CD14-positive monocyte (primary cell): ENCODE results near the gene TMEM183A. TPM values are rescaled to one million over a fixed set of nuclear protein-coding genes. Genes with fewer than 3 reads are reported as not detected.

Experiments
- DNase-seq, 3 donors: peaks; one replicate each; pipeline ENCODE4 v3.0.0-alpha.2; 2011 to 2022
- H2AFZ ChIP-seq: 2 replicates; pipeline ENCODE4 v1.6.0; 2012; ENCODE audit warnings: mild to moderate bottlenecking, low read depth, low read length, inconsistent platforms; ENCODE audit not compliant: insufficient read depth, poor library complexity, severe bottlenecking
- H3K27ac ChIP-seq, 2 donors: 1 replicate in 1 of 2; 2 replicates in 1 of 2; pipeline ENCODE4 v1.5.1; 2012 to 2013; ENCODE audit warnings: low read length in 2 of 2, control low read depth in 1 of 2, inconsistent platforms in 1 of 2, low read depth in 1 of 2, mild to moderate bottlenecking in 1 of 2
- H3K27me3 ChIP-seq, 2 donors: one replicate each; pipeline versions ENCODE4 v1.6.0 to v1.6.1; 2011 to 2013; ENCODE audit warnings: low read length in 2 of 2; ENCODE audit not compliant: control insufficient read depth in 2 of 2, insufficient read depth in 2 of 2
- H3K36me3 ChIP-seq, 2 donors: replicated peaks in 1 of 2; 1 replicate in 1 of 2; 2 replicates in 1 of 2; pipeline versions ENCODE4 v1.5.1 to v1.6.1; 2012 to 2013; ENCODE audit warnings: low read length in 2 of 2, control low read depth in 1 of 2, inconsistent platforms in 1 of 2, mild to moderate bottlenecking in 1 of 2; ENCODE audit not compliant: insufficient read depth in 2 of 2, control insufficient read depth in 1 of 2
- H3K4me1 ChIP-seq, 2 donors: 1 replicate in 1 of 2; 2 replicates in 1 of 2; pipeline versions ENCODE4 v1.5.1 to v1.6.1; 2012 to 2013; ENCODE audit warnings: low read length in 2 of 2, control low read depth in 1 of 2, inconsistent platforms in 1 of 2, mild to moderate bottlenecking in 1 of 2, moderate library complexity in 1 of 2; ENCODE audit not compliant: insufficient read depth in 2 of 2, control insufficient read depth in 1 of 2
- H3K4me2 ChIP-seq: replicated peaks from 2 replicates; pipeline ENCODE3; 2012; ENCODE audit warnings: low read length, moderate library complexity, mild to moderate bottlenecking; ENCODE audit not compliant: poor library complexity, severe bottlenecking; ENCODE audit errors: extremely low read depth
- H3K4me3 ChIP-seq, 3 experiments: fragments of 200-600 bp in 1 of 3; sonication (generic) in 1 of 3; replicated peaks in 1 of 3; 1 replicate in 2 of 3; 2 replicates in 1 of 3; pipeline ENCODE4 v1.5.1; 2011 to 2013; ENCODE audit warnings: low read length in 3 of 3, mild to moderate bottlenecking in 3 of 3, control low read depth in 2 of 3, low read depth in 2 of 3, inconsistent platforms in 1 of 3, moderate library complexity in 1 of 3
- H3K79me2 ChIP-seq: 2 replicates; pipeline ENCODE4 v1.6.0; 2012; ENCODE audit warnings: mild to moderate bottlenecking, control low read depth, inconsistent platforms, low read length, moderate library complexity; ENCODE audit not compliant: insufficient read depth
- H3K9ac ChIP-seq: 2 replicates; pipeline ENCODE4 v1.6.0; 2017; ENCODE audit warnings: low read length, mild to moderate bottlenecking; ENCODE audit not compliant: insufficient read depth, poor library complexity, severe bottlenecking
- H3K9me3 ChIP-seq, 2 donors: replicated peaks in 1 of 2; 1 replicate in 1 of 2; 2 replicates in 1 of 2; pipeline versions ENCODE4 v1.5.1 to v1.6.1; 2012 to 2013; ENCODE audit warnings: low read length in 2 of 2, control low read depth in 1 of 2; ENCODE audit not compliant: control insufficient read depth in 1 of 2, insufficient read depth in 1 of 2
- H4K20me1 ChIP-seq: 2 replicates; pipeline ENCODE4 v1.6.0; 2012; ENCODE audit warnings: mild to moderate bottlenecking, low read length, control low read depth, moderate library complexity; ENCODE audit not compliant: insufficient read depth
- H3K27ac Mint-ChIP-seq, 7 donors: one replicate each; pipeline ENCODE4 v1.8.0; 2020; ENCODE audit warnings: mild to moderate bottlenecking in 7 of 7, mixed read lengths in 7 of 7, moderate library complexity in 6 of 7, inconsistent platforms in 2 of 7
- H3K27me3 Mint-ChIP-seq, 3 donors: one replicate each; pipeline ENCODE4 v1.8.0; 2021 to 2022; ENCODE audit warnings: low read depth in 3 of 3, mild to moderate bottlenecking in 3 of 3, mixed read lengths in 3 of 3, moderate library complexity in 3 of 3, inconsistent platforms in 1 of 3
- H3K36me3 Mint-ChIP-seq, 2 donors: one replicate each; pipeline ENCODE4 v1.8.0; 2020; ENCODE audit warnings: mixed read lengths in 2 of 2, inconsistent platforms in 1 of 2, mild to moderate bottlenecking in 1 of 2
- H3K4me1 Mint-ChIP-seq: one replicate; pipeline ENCODE4 v1.8.0; 2020; ENCODE audit warnings: mild to moderate bottlenecking, mixed read lengths
- H3K4me3 Mint-ChIP-seq, 2 donors: one replicate each; pipeline ENCODE4 v1.8.0; 2020; ENCODE audit warnings: mild to moderate bottlenecking in 2 of 2, mixed read lengths in 2 of 2, moderate library complexity in 1 of 2
- H3K9me3 Mint-ChIP-seq, 7 donors: one replicate each; pipeline ENCODE4 v1.8.0; 2020 to 2022; ENCODE audit warnings: mixed read lengths in 7 of 7, mild to moderate bottlenecking in 6 of 7, moderate library complexity in 6 of 7, inconsistent platforms in 2 of 7
- WGBS: methylation state at CpG from one replicate; pipeline ENCODE4 v1.1.5; 2013; ENCODE audit warnings: missing lambda C conversion rate; ENCODE audit not compliant: insufficient coverage; 5-methylcytosine and 5-hydroxymethylcytosine counted together
- intact Hi-C, 2 donors: fragments of 100-400 bp; cut with micrococcal nuclease; formaldehyde crosslinking; loops; one replicate each; pipeline versions ENCODE4 v1.15.0 to v1.15.1; 2023
- polyA plus RNA-seq, 3 donors: library from polyadenylated mRNA; depleted of rRNA in 1 of 3; unstranded in 2 of 3; stranded (reverse) in 1 of 3; fragments of 300-500 nt in 2 of 3; fragments of >200 nt in 1 of 3; fragmentation: Illumina TruSeq in 2 of 3; gene quantifications; 1 replicate in 2 of 3; 2 replicates in 1 of 3; pipeline ENCODE4 v1.2.3, GENCODE V29; 2012 to 2021
- TF ChIP-seq, protein P1 (sequence below): fragments of 200-600 bp; IDR thresholded peaks from one replicate; pipeline ENCODE4 v1.8.0; 2022; ENCODE audit warnings: antibody characterized with exemption, mild to moderate bottlenecking

Gene TMEM183A
- polyA plus RNA-seq, 3 donors: 60.5 to 84.9 (median 70.0) TPM

DNA sequence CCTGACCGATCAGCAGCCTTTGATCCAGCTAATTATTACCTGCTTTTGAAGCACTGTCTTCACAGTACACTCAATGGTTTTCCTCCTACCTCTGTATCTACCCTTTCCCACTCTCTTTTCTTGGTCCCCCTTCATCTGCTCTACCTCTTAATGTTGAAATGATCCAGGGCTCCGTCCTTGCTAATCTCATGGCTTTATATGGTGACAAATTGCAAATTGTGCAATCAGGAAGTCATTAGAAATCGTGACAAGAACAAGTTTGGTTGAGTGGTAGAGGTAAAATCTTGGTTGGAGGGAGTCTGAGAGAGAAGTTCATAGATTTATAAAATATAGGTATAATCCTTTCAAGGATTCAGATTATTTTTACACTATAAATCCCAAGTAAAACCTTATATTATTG, 30.5 kb upstream of the TMEM183A start:
- H3K4me3 ChIP-seq: peak overlapping the region in 1 of 3 experiments; percentile 13
- peak overlapping the region in 6 of 7 donors; percentile 15 to 92 (median 54) for H3K27ac Mint-ChIP-seq
- H3K4me1 ChIP-seq: peaks cover 10 to 14% of the 10 kb centered on the region in 2 donors
- H3K79me2 ChIP-seq: no peaks in the 10 kb centered on the region
- no peaks in the 10 kb centered on the region for H4K20me1 ChIP-seq
- peak overlapping the region; percentile 19 for H3K4me2 ChIP-seq
- TF ChIP-seq, protein P1, sequence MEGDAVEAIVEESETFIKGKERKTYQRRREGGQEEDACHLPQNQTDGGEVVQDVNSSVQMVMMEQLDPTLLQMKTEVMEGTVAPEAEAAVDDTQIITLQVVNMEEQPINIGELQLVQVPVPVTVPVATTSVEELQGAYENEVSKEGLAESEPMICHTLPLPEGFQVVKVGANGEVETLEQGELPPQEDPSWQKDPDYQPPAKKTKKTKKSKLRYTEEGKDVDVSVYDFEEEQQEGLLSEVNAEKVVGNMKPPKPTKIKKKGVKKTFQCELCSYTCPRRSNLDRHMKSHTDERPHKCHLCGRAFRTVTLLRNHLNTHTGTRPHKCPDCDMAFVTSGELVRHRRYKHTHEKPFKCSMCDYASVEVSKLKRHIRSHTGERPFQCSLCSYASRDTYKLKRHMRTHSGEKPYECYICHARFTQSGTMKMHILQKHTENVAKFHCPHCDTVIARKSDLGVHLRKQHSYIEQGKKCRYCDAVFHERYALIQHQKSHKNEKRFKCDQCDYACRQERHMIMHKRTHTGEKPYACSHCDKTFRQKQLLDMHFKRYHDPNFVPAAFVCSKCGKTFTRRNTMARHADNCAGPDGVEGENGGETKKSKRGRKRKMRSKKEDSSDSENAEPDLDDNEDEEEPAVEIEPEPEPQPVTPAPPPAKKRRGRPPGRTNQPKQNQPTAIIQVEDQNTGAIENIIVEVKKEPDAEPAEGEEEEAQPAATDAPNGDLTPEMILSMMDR: no peak
- no peaks in the 10 kb centered on the region for H3K36me3 ChIP-seq
- peaks cover 0 to 4% (median 0%) of the 10 kb centered on the region in 7 donors for H3K9me3 Mint-ChIP-seq
- peak; percentile 55 to 79 (median 74) for DNase-seq
- H3K9me3 ChIP-seq: no peaks in the 10 kb centered on the region
- no peaks in the 10 kb centered on the region for H3K36me3 Mint-ChIP-seq
- no peak overlapping the region for H3K27ac ChIP-seq
- H3K27me3 ChIP-seq: no peaks in the 10 kb centered on the region
- H2AFZ ChIP-seq: no peak overlapping the region
- intact Hi-C loops: no loop called here
- peak overlapping the region in 1 of 2 donors; percentile 71 for H3K4me3 Mint-ChIP-seq
- 90% methylated on average over 1 of the region's 3 CpGs for WGBS
- H3K27me3 Mint-ChIP-seq: peaks cover 2% of the 10 kb centered on the region in 3 donors
- no peak overlapping the region for H3K9ac ChIP-seq
- H3K4me1 Mint-ChIP-seq: peaks cover 13% of the 10 kb centered on the region

DNA sequence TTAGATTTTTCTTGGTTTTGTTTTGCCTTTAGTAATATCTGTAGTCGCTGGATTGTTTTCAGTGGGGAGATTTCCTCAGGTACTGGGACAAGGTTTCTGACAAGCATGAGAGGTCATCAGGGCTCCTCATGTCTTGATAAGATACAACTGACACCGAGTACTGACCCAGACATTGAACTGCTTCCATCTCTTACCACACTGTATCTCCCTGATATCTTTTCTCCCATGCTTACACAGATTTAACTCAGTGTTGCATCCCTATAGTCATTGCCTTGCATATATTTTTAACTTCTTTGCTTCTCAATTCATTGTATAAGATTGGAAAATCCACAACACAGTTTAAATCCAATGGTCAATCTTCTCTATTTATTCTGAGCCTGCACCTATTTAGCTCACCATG, 27.7 kb upstream of the TMEM183A start:
- H3K36me3 Mint-ChIP-seq: no peaks in the 10 kb centered on the region
- Histone ChIP-seq H3K9me3 (no peaks in the 10 kb centered on the region), H3K27me3 (no peaks in the 10 kb centered on the region), H3K4me3 (no peak overlapping the region), H3K4me2 (no peak overlapping the region), H3K79me2 (no peaks in the 10 kb centered on the region), H4K20me1 (no peaks in the 10 kb centered on the region), H2AFZ (no peak overlapping the region), H3K27ac (no peak overlapping the region), H3K9ac (no peak overlapping the region), H3K4me1 (peaks cover 23 to 25% of the 10 kb centered on the region in 2 donors), H3K36me3 (no peaks in the 10 kb centered on the region)
- H3K4me1 Mint-ChIP-seq: peaks cover 30% of the 10 kb centered on the region
- peaks cover 0 to 4% (median 0%) of the 10 kb centered on the region in 7 donors for H3K9me3 Mint-ChIP-seq
- no peak overlapping the region for H3K4me3 Mint-ChIP-seq
- intact Hi-C loops: no loop called here
- TF ChIP-seq, protein P1: no peak
- H3K27me3 Mint-ChIP-seq: peaks cover 0 to 2% (median 0%) of the 10 kb centered on the region in 3 donors
- no peak for DNase-seq
- H3K27ac Mint-ChIP-seq: no peak overlapping the region
- 100% methylated on average over 1 of the region's 2 CpGs for WGBS
